IMR-90 (cell line): ENCODE data around the gene SAMD15. TPM values are rescaled to one million over a fixed set of nuclear protein-coding genes. Genes with fewer than 3 reads are reported as not detected.

Source experiments
- ATAC-seq: fragments of 200-7000 bp; cut with Tn5 transposase; 2 replicates; pipeline ENCODE4 v1.9.1; 2020; ENCODE audit warnings: low read depth, mild to moderate bottlenecking, moderate library complexity
- BruUV-seq: library from RNA; stranded (reverse); fragments of 400-500 nt; replicated peaks from 2 replicates; lab custom pipeline; 2021; lab: Mats Ljungman, UMichigan
- CTCF ChIA-PET: fragments of 300-600 bp; formaldehyde crosslinking; extraction: SDS; loops from one replicate; lab custom pipeline; 2021; ENCODE audit warnings: antibody characterized with exemption; lab: Yijun Ruan, JAX
- POLR2A ChIA-PET: fragments of 300-600 bp; sonication (Branson Sonifier 250); formaldehyde crosslinking; loops from one replicate; lab custom pipeline; 2022; ENCODE audit warnings: antibody characterized with exemption; ENCODE audit not compliant: unreplicated experiment; lab: Charles Lee
- DNase-seq: peaks from one replicate; pipeline ENCODE4 v3.0.0; 2013
- H2AFZ ChIP-seq: replicated peaks from 2 replicates; pipeline ENCODE3; 2013; ENCODE audit warnings: low read length, mild to moderate bottlenecking; ENCODE audit not compliant: poor library complexity
- H2AK5ac ChIP-seq: 2 replicates; pipeline ENCODE4 v1.6.1; 2013; ENCODE audit warnings: low read depth, low read length, inconsistent platforms
- H2AK9ac ChIP-seq: replicated peaks from 2 replicates; pipeline ENCODE3; 2013; ENCODE audit warnings: mild to moderate bottlenecking, low read depth, low read length, moderate library complexity; ENCODE audit not compliant: poor library complexity
- H2BK120ac ChIP-seq: 2 replicates; pipeline ENCODE4 v1.6.1; 2013; ENCODE audit warnings: low read depth, low read length, inconsistent platforms
- H2BK15ac ChIP-seq: 3 replicates; pipeline ENCODE4 v1.6.1; 2013; ENCODE audit warnings: low read depth, low read length, inconsistent platforms
- H2BK20ac ChIP-seq: 2 replicates; pipeline ENCODE4 v1.6.1; 2013; ENCODE audit warnings: low read depth, mild to moderate bottlenecking, inconsistent platforms, low read length, moderate library complexity
- H2BK5ac ChIP-seq: 2 replicates; pipeline ENCODE4 v1.6.1; 2013; ENCODE audit warnings: mild to moderate bottlenecking, low read depth, low read length, inconsistent platforms; ENCODE audit not compliant: poor library complexity, severe bottlenecking
- H3K14ac ChIP-seq: replicated peaks from 2 replicates; pipeline ENCODE4 v1.6.1; 2013; ENCODE audit warnings: low read depth, low read length, inconsistent platforms
- H3K18ac ChIP-seq: 2 replicates; pipeline ENCODE4 v1.6.1; 2013; ENCODE audit warnings: low read depth, low read length, control low read depth
- H3K23ac ChIP-seq: 2 replicates; pipeline ENCODE4 v1.6.1; 2013; ENCODE audit warnings: low read depth, low read length, inconsistent platforms
- H3K27ac ChIP-seq: 2 replicates; pipeline ENCODE4 v1.5.1; 2013; ENCODE audit warnings: mild to moderate bottlenecking, control low read depth, low read length; ENCODE audit not compliant: insufficient read depth
- H3K27me3 ChIP-seq: 2 replicates; pipeline ENCODE4 v1.6.1; 2013; ENCODE audit warnings: low read length; ENCODE audit not compliant: control insufficient read depth, insufficient read depth
- H3K36me3 ChIP-seq: 2 replicates; pipeline ENCODE4 v1.6.1; 2013; ENCODE audit warnings: low read length, mixed read lengths; ENCODE audit not compliant: control insufficient read depth, insufficient read depth
- H3K4ac ChIP-seq: 2 replicates; pipeline ENCODE4 v1.6.1; 2013; ENCODE audit warnings: low read depth, low read length, inconsistent platforms
- H3K4me1 ChIP-seq: 2 replicates; pipeline ENCODE4 v1.6.1; 2013; ENCODE audit warnings: low read length, mixed read lengths; ENCODE audit not compliant: control insufficient read depth, insufficient read depth
- H3K4me2 ChIP-seq: 2 replicates; pipeline ENCODE4 v1.6.1; 2013; ENCODE audit warnings: low read depth, mild to moderate bottlenecking, control low read depth, low read length, moderate library complexity
- H3K4me3 ChIP-seq: 2 replicates; pipeline ENCODE4 v1.5.1; 2013; ENCODE audit warnings: low read depth, mild to moderate bottlenecking, control low read depth, low read length, moderate library complexity; ENCODE audit not compliant: insufficient read depth
- H3K56ac ChIP-seq: 2 replicates; pipeline ENCODE4 v1.6.1; 2013; ENCODE audit warnings: low read length, inconsistent platforms; ENCODE audit not compliant: insufficient read depth; ENCODE audit errors: extremely low read depth
- H3K79me1 ChIP-seq, 2 experiments: 2 replicates each; pipeline ENCODE4 v1.6.1; 2013; ENCODE audit warnings: low read length in 2 of 2, inconsistent platforms in 1 of 2, low read depth in 1 of 2
- H3K9ac ChIP-seq: 2 replicates; pipeline ENCODE4 v1.6.1; 2013; ENCODE audit warnings: low read depth, low read length, control low read depth
- H3K9me1 ChIP-seq: 2 replicates; pipeline ENCODE4 v1.6.1; 2013; ENCODE audit warnings: low read length, inconsistent platforms; ENCODE audit not compliant: insufficient read depth
- H3K9me3 ChIP-seq: 2 replicates; pipeline ENCODE4 v1.6.1; 2013; ENCODE audit warnings: low read length; ENCODE audit not compliant: control insufficient read depth, insufficient read depth
- H4K20me1 ChIP-seq: 2 replicates; pipeline ENCODE4 v1.6.1; 2013; ENCODE audit warnings: low read length, inconsistent platforms; ENCODE audit not compliant: insufficient read depth
- H4K5ac ChIP-seq: 2 replicates; pipeline ENCODE4 v1.6.1; 2013; ENCODE audit warnings: mild to moderate bottlenecking, low read depth, low read length, control low read depth
- H4K8ac ChIP-seq, 2 experiments: 2 replicates each; pipeline ENCODE4 v1.6.1; 2013; ENCODE audit warnings: low read depth in 2 of 2, low read length in 2 of 2, control low read depth in 1 of 2, inconsistent platforms in 1 of 2
- H4K91ac ChIP-seq: 2 replicates; pipeline ENCODE4 v1.6.1; 2013; ENCODE audit warnings: low read depth, low read length, inconsistent platforms; ENCODE audit not compliant: insufficient read depth
- MAFK ChIP-seq: IDR thresholded peaks from 2 replicates; pipeline ENCODE4 v1.6.1; 2012; ENCODE audit warnings: low read depth, low read length, improper control_type of control experiment
- WGBS, 2 experiments: methylation state at CpG; one replicate each; pipeline versions ENCODE4 v1.1.5 to v1.1.7; 2013; ENCODE audit warnings: missing lambda C conversion rate in 2 of 2; ENCODE audit not compliant: insufficient read length in 1 of 2; ENCODE audit errors: extremely low coverage in 2 of 2; 5-methylcytosine and 5-hydroxymethylcytosine counted together
- dilution Hi-C: fragments of 300-500 bp; cut with HindIII; formaldehyde crosslinking; loops from one replicate; pipeline ENCODE4 v1.14.3; 2018; ENCODE audit warnings: low sequenced_read_pairs; ENCODE audit not compliant: unreplicated experiment
- in situ Hi-C: fragments of 300-500 bp; cut with MboI; formaldehyde crosslinking; loops from 3 replicates; pipeline ENCODE4 v1.14.3; 2019; ENCODE audit warnings: low sequenced_read_pairs, inconsistent platforms, mixed read lengths
- intact Hi-C: fragments of 100-400 bp; cut with micrococcal nuclease; formaldehyde crosslinking; loops from 2 replicates; pipeline ENCODE4 v1.10.0; 2022
- polyA plus RNA-seq, 3 experiments: library from polyadenylated mRNA; depleted of rRNA; stranded (reverse); fragments of >200 nt; gene quantifications; 2 replicates each; pipeline ENCODE4 v1.2.3, GENCODE V29; 2012; ENCODE audit warnings: low replicate concordance in 1 of 3
- total RNA-seq: library from RNA; depleted of rRNA; stranded (reverse); fragments of >200 nt; gene quantifications from 2 replicates; pipeline ENCODE4 v1.2.3, GENCODE V29; 2012

The SAMD15 gene
- total and polyA plus RNA-seq, 2 of the 4 experiments (the other 2 are of a cell fraction), result 0.68 to 1.3 TPM

GRCh38 chr14:77421201-77421600 lies 44.0 kb downstream of the SAMD15 start:
- H3K27ac ChIP-seq, result no peak overlapping the region
- no peak overlapping the region for H4K8ac ChIP-seq
- no peak overlapping the region for H2BK120ac ChIP-seq
- no peaks in the 10 kb centered on the region for H3K79me1 ChIP-seq
- no peak overlapping the region for H4K91ac ChIP-seq
- peaks cover 19% of the 10 kb centered on the region for H3K36me3 ChIP-seq
- BruUV-seq, result no TSS peak
- DNase-seq (peak; percentile 46), ATAC-seq (peak; percentile 35; the same call in 1 of the 2 replicates)
- dilution Hi-C loops, result no loop called here
- no peak overlapping the region for H2BK20ac ChIP-seq
- H3K9me3 ChIP-seq, result peaks cover 8% of the 10 kb centered on the region; the same call in 1 of the 2 replicates
- H3K27me3 ChIP-seq, result no peaks in the 10 kb centered on the region
- H3K14ac ChIP-seq, result no peak overlapping the region
- no peak overlapping the region for H2AFZ ChIP-seq
- no peak overlapping the region for H4K5ac ChIP-seq
- H3K18ac ChIP-seq, result no peak overlapping the region
- no peak overlapping the region for H3K4ac ChIP-seq
- no peak overlapping the region for H2AK9ac ChIP-seq
- in situ Hi-C loops, result no loop called here
- H2AK5ac ChIP-seq, result no peak overlapping the region
- H3K56ac ChIP-seq, result no peak overlapping the region
- ChIA-PET POLR2A (no interaction called here), CTCF (no interaction called here)
- H3K4me1 ChIP-seq, result no peaks in the 10 kb centered on the region
- no peaks in the 10 kb centered on the region for H3K9me1 ChIP-seq
- H3K23ac ChIP-seq, result no peak overlapping the region
- intact Hi-C loops, result no loop called here
- no peak overlapping the region for H3K4me3 ChIP-seq
- no peak overlapping the region for H2BK15ac ChIP-seq
- no CpG with 5 or more reads among the region's 2 CpGs for WGBS, 2 experiments
- H3K4me2 ChIP-seq, result no peak overlapping the region
- H3K9ac ChIP-seq, result no peak overlapping the region
- no peak overlapping the region for H2BK5ac ChIP-seq
- TF ChIP-seq MAFK, result no peak
- H4K20me1 ChIP-seq, result no peaks in the 10 kb centered on the region
